ENCODE measurements around the gene PTPRN2. TPM values are rescaled to one million over a fixed set of nuclear protein-coding genes. Genes with fewer than 3 reads are reported as not detected.

PTPRN2 gene
- total RNA-seq, 1 experiment from 2014 or later: 1.1 TPM

DNA sequence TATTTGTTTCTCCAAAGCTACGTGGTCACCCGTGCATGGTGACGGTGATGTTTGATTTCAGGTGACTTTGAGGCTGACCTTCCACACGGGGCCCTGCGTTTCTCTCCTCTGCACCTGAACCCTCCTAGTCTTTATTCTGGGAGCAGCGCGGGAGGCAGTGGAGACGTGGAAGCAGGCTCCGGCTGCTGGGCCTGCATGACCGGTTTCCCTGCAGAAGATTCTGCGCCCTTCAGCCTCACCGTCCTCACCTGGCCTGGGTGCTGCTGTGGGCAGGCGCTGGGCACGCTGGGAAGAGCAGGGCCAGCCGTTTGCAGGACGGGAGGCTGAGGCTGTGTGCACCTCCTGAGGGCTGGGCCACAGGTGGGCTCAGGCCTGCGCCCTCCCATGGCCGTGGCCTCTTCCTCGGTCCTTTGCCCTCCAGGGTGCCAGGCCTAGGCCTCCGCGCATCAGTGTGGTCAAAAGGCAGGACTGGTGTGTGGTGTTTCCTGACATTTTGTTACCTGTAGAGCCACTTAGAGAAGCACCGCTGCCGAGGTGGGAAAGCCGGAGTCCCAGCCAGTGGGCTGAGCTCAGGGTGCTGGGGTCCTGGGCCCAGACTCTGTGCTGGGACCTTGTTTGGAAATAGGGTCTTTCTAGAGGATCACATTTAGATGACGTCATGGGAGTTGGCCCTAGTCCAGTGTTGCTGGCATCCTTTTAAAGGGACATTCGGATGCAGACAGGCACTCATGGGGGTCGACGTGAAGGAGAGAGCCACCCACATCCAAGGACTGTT is 772.5 kb downstream of the PTPRN2 start:
- in situ Hi-C loops (cut with HindIII; ENCODE audit: low pct_unique_long_range_greater_than_20kb, low sequenced_read_pairs): no loop called here
- Histone ChIP-seq H3K4me1 (ENCODE audit: control insufficient read depth, insufficient read depth, low read length) (no peaks in the 10 kb centered on the region), H3K27ac (ENCODE audit: low read length) (no peak overlapping the region), H3K36me3 (ENCODE audit: control insufficient read depth, insufficient read depth, low read length) (no peaks in the 10 kb centered on the region), H3K27me3 (ENCODE audit: control insufficient read depth, insufficient read depth, low read length) (no peaks in the 10 kb centered on the region), H3K9me3 (ENCODE audit: control insufficient read depth, insufficient read depth, low read depth, low read length) (no peaks in the 10 kb centered on the region), H3K4me3 (ENCODE audit: low read depth in 2 of 2, low read length in 2 of 2) (no peak overlapping the region)
- intact Hi-C loops (cut with micrococcal nuclease; ENCODE audit: unreplicated experiment): no loop called here
- CTCF ChIA-PET: no interaction called here
- POLR2A ChIA-PET: no interaction called here
- ATAC-seq: no peak
- no TSS peak for BruUV-seq (replicated peaks)
- TF ChIP-seq TCF7L2 (IDR thresholded peaks at IDR 0.05; ENCODE audit: low read depth, low read length) (no peak), SIN3A (IDR thresholded peaks at IDR 0.05; ENCODE audit: borderline replicate concordance, insufficient read depth, low read depth, low read length) (no peak), POLR2AphosphoS5 (IDR thresholded peaks at IDR 0.05; ENCODE audit: low read depth, low read length) (no peak)
- TF ChIP-seq, protein P1, sequence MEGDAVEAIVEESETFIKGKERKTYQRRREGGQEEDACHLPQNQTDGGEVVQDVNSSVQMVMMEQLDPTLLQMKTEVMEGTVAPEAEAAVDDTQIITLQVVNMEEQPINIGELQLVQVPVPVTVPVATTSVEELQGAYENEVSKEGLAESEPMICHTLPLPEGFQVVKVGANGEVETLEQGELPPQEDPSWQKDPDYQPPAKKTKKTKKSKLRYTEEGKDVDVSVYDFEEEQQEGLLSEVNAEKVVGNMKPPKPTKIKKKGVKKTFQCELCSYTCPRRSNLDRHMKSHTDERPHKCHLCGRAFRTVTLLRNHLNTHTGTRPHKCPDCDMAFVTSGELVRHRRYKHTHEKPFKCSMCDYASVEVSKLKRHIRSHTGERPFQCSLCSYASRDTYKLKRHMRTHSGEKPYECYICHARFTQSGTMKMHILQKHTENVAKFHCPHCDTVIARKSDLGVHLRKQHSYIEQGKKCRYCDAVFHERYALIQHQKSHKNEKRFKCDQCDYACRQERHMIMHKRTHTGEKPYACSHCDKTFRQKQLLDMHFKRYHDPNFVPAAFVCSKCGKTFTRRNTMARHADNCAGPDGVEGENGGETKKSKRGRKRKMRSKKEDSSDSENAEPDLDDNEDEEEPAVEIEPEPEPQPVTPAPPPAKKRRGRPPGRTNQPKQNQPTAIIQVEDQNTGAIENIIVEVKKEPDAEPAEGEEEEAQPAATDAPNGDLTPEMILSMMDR (IDR thresholded peaks at IDR 0.05): no peak
- TF ChIP-seq, protein P2, sequence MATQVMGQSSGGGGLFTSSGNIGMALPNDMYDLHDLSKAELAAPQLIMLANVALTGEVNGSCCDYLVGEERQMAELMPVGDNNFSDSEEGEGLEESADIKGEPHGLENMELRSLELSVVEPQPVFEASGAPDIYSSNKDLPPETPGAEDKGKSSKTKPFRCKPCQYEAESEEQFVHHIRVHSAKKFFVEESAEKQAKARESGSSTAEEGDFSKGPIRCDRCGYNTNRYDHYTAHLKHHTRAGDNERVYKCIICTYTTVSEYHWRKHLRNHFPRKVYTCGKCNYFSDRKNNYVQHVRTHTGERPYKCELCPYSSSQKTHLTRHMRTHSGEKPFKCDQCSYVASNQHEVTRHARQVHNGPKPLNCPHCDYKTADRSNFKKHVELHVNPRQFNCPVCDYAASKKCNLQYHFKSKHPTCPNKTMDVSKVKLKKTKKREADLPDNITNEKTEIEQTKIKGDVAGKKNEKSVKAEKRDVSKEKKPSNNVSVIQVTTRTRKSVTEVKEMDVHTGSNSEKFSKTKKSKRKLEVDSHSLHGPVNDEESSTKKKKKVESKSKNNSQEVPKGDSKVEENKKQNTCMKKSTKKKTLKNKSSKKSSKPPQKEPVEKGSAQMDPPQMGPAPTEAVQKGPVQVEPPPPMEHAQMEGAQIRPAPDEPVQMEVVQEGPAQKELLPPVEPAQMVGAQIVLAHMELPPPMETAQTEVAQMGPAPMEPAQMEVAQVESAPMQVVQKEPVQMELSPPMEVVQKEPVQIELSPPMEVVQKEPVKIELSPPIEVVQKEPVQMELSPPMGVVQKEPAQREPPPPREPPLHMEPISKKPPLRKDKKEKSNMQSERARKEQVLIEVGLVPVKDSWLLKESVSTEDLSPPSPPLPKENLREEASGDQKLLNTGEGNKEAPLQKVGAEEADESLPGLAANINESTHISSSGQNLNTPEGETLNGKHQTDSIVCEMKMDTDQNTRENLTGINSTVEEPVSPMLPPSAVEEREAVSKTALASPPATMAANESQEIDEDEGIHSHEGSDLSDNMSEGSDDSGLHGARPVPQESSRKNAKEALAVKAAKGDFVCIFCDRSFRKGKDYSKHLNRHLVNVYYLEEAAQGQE (IDR thresholded peaks at IDR 0.05; ENCODE audit: insufficient read depth in 1 of 2, low read depth in 2 of 2, low read length in 1 of 2): no peak
- DNase-seq (ENCODE audit: low read depth, low spot score): no peak

DNA sequence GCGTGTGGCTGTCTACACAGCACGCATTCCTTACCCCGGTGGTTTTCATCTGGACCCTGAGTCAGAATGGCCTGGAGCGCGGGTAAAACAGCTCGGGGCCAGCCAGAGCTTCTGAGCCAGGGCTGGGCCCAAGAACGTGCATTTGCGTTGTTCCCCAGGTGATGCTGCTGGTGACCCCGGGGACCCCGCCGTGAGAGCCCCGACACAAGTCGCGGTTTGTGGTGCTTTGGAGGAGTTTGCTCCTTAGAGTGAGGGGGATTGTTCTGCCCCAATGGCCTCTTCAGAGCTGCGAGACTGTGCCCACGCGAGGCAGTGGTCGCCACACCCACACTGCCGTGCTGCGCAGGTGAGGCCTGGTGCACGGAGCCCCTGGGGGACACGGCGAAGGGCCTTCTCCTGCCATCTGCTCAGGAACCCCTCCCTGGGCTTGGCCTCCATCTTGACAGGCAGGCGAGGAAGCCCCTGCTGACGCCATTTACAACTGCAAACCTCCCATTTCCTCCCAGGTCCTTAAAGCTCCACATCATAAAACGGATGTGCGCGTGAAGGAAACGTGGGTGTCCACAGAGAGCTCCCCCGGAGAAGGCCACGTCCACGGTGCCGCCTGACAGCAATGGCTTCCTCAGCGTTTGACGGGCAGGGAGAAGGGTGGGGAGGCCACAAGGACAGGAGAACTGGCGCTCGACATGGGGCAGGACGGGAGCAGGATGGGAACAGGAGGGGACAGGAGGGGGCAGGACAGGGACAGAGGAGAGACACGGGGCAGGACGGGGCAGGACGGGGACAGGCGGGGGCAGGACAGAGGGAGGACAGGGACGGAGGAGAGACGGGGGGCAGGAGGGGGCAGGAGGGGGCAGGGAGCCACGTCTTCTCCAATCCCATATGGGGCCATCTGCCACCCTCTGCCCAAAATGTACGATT is 773.6 kb downstream of the PTPRN2 start:
- ChIA-PET CTCF (no interaction called here), POLR2A (no interaction called here)
- intact Hi-C loops (cut with micrococcal nuclease; ENCODE audit: unreplicated experiment) (no loop called here), in situ Hi-C loops (cut with HindIII; ENCODE audit: low pct_unique_long_range_greater_than_20kb, low sequenced_read_pairs) (no loop called here)
- Histone ChIP-seq H3K9me3 (ENCODE audit: control insufficient read depth, insufficient read depth, low read depth, low read length) (no peaks in the 10 kb centered on the region), H3K27ac (ENCODE audit: low read length) (no peak overlapping the region), H3K27me3 (ENCODE audit: control insufficient read depth, insufficient read depth, low read length) (no peaks in the 10 kb centered on the region), H3K4me1 (ENCODE audit: control insufficient read depth, insufficient read depth, low read length) (no peaks in the 10 kb centered on the region), H3K36me3 (ENCODE audit: control insufficient read depth, insufficient read depth, low read length) (no peaks in the 10 kb centered on the region), H3K4me3 (ENCODE audit: low read depth in 2 of 2, low read length in 2 of 2) (no peak overlapping the region)
- no peak for TF ChIP-seq TCF7L2 (IDR thresholded peaks at IDR 0.05; ENCODE audit: low read depth, low read length)
- DNase-seq (ENCODE audit: low read depth, low spot score) (no peak), ATAC-seq (no peak)
- no TSS peak for BruUV-seq (replicated peaks)
